Hematopoietic multipotent progenitor cell treated with erythropoietin and hydrocortisone succinate and interleukin-3 and kit ligand, for 8 days (in vitro differentiated cells): ENCODE results near the gene TXNRD1.
"Not testable (repeated sequence)": the region's sequence is repeated elsewhere in the genome, so short reads cannot be mapped to it uniquely, and the experiment has no call there.

Experiments
- DNase-seq: peaks from one replicate; pipeline ENCODE4 v3.0.0-alpha.2; 2015

Gene TXNRD1

GRCh38 chr12:104376650-104377513, 161.3 kb downstream of the TXNRD1 start:
- no peak for DNase-seq

GRCh38 chr12:104377514-104377812, 161.9 kb downstream of the TXNRD1 start:
- no peak for DNase-seq

- DNase-seq, result no peak
Measured at GRCh38 chr12:104378427-104378826, 162.8 kb downstream of the TXNRD1 start.

- DNase-seq, result no peak
Measured at GRCh38 chr12:104381341-104381730, 165.8 kb downstream of the TXNRD1 start.

GRCh38 chr12:104381731-104382480, 166.3 kb downstream of the TXNRD1 start:
- peak; percentile 84 for DNase-seq

GRCh38 chr12:104384141-104384880, 168.7 kb downstream of the TXNRD1 start:
- DNase-seq, result no peak

GRCh38 chr12:104385510-104385909, 169.9 kb downstream of the TXNRD1 start:
- no peak for DNase-seq

GRCh38 chr12:104386461-104386860, 170.9 kb downstream of the TXNRD1 start:
- DNase-seq, result no peak

- no peak for DNase-seq
Measured at GRCh38 chr12:104387190-104387589, 171.6 kb downstream of the TXNRD1 start.

- DNase-seq, result not testable (repeated sequence)
Measured at GRCh38 chr12:104394086-104394485, 178.5 kb downstream of the TXNRD1 start.
